Measurements from ENCODE around the gene BARX2. TPM values are rescaled to one million over a fixed set of nuclear protein-coding genes. Genes with fewer than 3 reads are reported as not detected.

The BARX2 gene
- total and polyA plus RNA-seq, 12 donors = 0.07 TPM; not detected in 11

- H3K9me3 ChIP-seq (replicated peaks in 1 of 3) = no peaks in the 10 kb centered on the region
- 4 to 7% (median 5%) methylated on average over 36 to 57 of the region's 57 CpGs for WGBS, 4 donors
- intact Hi-C loops (cut with DNase I) = loop anchor here in 1 of 2 donors (5.0 kb wide), 1 partner anchor 368 kb away; no protein-coding TSS in a partner anchor
- H3K36me3 ChIP-seq (replicated peaks in 1 of 2) = no peaks in the 10 kb centered on the region
- no peak for DNase-seq
- H3K4me3 ChIP-seq = peak overlapping the region in 1 of 4 donors; percentile 51
- TF ChIP-seq CTCF (IDR thresholded peaks at IDR 0.05) = no peak
- no peak for TF ChIP-seq POLR2A (IDR thresholded peaks at IDR 0.05)
- no peak overlapping the region for H3K27ac ChIP-seq
- peaks cover 19 to 26% of the 10 kb centered on the region in 2 donors for H3K4me1 ChIP-seq (replicated peaks in 1 of 2)
- peaks cover 81% of the 10 kb centered on the region for H3K27me3 ChIP-seq
Observed at GRCh38 chr11:129374081-129374992, 1.3 kb upstream of the BARX2 start.

- H3K36me3 ChIP-seq (replicated peaks in 1 of 2) = no peaks in the 10 kb centered on the region
- peak overlapping the region in 1 of 4 donors; percentile 32 for H3K4me3 ChIP-seq
- DNase-seq = no peak
- peaks cover 19 to 26% of the 10 kb centered on the region in 2 donors for H3K4me1 ChIP-seq (replicated peaks in 1 of 2)
- 2 to 6% (median 4%) methylated on average over 34 to 66 of the region's 66 CpGs for WGBS, 4 donors
- no peaks in the 10 kb centered on the region for H3K9me3 ChIP-seq (replicated peaks in 1 of 3)
- H3K27ac ChIP-seq = no peak overlapping the region
- TF ChIP-seq CTCF (IDR thresholded peaks at IDR 0.05) = no peak
- no peak for TF ChIP-seq POLR2A (IDR thresholded peaks at IDR 0.05)
- H3K27me3 ChIP-seq = peaks cover 81% of the 10 kb centered on the region
- intact Hi-C loops (cut with DNase I) = loop anchor here (5.0 kb wide), 2 partner anchors 367 to 372 kb away; no protein-coding TSS in a partner anchor
Observed at GRCh38 chr11:129374993-129375750, 476 bp upstream of the BARX2 start.

GRCh38 chr11:129376658-129377341, 1.2 kb downstream of the BARX2 start:
- H3K4me3 ChIP-seq = no peak overlapping the region
- H3K4me1 ChIP-seq (replicated peaks in 1 of 2) = peaks cover 19 to 26% of the 10 kb centered on the region in 2 donors
- H3K27me3 ChIP-seq = peaks cover 68% of the 10 kb centered on the region
- no peaks in the 10 kb centered on the region for H3K36me3 ChIP-seq (replicated peaks in 1 of 2)
- WGBS, 4 donors = 54 to 62% (median 59%) methylated on average over 12 of the region's 12 CpGs
- H3K9me3 ChIP-seq (replicated peaks in 1 of 3) = no peaks in the 10 kb centered on the region
- DNase-seq = no peak
- intact Hi-C loops (cut with DNase I) = loop anchor here in 1 of 2 donors (5.0 kb wide), 1 partner anchor 371 kb away; no protein-coding TSS in a partner anchor
- H3K27ac ChIP-seq = no peak overlapping the region
- TF ChIP-seq CTCF (IDR thresholded peaks at IDR 0.05) (no peak), POLR2A (IDR thresholded peaks at IDR 0.05) (no peak)

All from adrenal gland (tissue), 12 donors.